ENCODE results near the gene TSPAN16. TPM values are rescaled to one million over a fixed set of nuclear protein-coding genes. Genes with fewer than 3 reads are reported as not detected.

Gene TSPAN16, protein sequence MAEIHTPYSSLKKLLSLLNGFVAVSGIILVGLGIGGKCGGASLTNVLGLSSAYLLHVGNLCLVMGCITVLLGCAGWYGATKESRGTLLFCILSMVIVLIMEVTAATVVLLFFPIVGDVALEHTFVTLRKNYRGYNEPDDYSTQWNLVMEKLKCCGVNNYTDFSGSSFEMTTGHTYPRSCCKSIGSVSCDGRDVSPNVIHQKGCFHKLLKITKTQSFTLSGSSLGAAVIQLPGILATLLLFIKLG
- total RNA-seq, result not detected in 2 replicates

DNA sequence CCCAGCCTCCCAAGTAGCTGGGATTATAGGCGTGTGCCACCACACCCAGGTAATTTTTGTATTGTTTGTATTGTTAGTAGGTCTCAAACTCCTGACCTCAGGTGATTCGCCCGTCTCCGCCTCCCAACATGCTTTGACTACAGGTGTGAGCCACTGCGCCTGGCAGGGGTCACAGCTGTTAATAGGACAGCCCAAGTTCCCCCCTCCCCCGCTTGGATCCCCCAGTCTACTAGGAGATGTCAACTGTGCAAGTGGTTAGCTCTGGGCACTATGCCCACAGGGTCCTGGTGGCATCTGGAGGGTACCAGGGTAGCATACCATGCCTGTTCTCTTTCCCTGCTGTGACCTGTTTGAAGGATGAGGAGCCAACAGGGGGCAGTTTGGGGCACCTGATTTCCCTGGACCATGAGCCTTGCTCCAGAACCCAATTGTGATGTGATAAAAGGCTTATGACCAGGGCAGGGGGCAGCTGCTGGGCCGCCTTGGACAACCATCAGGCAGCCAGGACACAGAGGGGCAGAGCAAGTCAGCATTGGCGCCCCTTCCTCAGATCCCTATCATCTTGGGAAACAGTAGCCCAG, at the start of gene TSPAN16:
Gene TSPAN16, plus strand, starts transcription at position 496 of the 581 bp plus-strand sequence. CDS start 138 bp downstream, outside the sequence.

DNA sequence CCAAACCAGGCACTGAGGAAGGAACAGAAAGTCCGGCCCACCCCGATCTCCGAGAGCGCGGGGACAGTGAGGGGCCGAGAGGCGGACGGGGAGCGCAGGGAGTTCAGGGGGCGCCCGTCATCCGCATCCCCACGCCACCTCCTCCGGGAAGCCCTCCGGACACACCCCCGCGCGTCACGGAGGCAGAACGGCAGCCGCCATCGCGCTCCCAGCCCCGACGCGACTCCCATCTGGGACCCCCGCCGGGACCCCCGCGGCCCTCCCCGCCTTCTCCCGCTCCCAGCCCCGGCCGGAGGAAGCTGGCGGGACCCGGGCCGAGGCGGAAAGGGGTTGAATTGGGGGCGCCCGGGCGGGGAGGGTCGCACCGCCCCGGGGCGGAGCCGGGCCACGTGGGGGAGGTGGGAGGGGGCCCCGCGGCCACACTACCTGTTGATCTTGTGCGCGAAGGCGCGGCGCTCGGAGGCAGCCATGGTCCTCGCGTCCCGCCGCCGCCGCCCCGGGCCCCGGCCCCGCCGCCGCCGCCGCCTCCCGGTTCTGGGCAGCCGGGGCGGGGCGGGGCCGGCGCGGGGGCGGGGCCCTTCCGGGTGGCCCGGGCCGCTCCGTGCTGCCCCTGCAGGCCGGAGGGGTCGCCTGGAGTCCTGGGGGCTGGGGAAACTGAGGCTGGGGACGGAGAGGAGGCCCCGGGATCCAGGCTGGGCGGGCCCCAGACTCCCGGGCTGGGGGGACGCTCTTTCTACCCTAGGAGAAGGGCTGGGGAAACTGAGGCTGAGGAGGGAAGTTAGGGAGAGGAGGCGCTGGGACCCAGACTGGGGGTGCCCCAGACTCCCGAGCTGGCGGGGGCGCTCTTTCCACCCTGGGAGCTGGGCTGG, 33.8 kb upstream of the TSPAN16 start, which contains the start of gene DOCK6:
Gene DOCK6, minus strand, starts transcription at position 554 of the 869 bp plus-strand sequence. Its CDS starts 84 bp downstream, at position 470.

DNA sequence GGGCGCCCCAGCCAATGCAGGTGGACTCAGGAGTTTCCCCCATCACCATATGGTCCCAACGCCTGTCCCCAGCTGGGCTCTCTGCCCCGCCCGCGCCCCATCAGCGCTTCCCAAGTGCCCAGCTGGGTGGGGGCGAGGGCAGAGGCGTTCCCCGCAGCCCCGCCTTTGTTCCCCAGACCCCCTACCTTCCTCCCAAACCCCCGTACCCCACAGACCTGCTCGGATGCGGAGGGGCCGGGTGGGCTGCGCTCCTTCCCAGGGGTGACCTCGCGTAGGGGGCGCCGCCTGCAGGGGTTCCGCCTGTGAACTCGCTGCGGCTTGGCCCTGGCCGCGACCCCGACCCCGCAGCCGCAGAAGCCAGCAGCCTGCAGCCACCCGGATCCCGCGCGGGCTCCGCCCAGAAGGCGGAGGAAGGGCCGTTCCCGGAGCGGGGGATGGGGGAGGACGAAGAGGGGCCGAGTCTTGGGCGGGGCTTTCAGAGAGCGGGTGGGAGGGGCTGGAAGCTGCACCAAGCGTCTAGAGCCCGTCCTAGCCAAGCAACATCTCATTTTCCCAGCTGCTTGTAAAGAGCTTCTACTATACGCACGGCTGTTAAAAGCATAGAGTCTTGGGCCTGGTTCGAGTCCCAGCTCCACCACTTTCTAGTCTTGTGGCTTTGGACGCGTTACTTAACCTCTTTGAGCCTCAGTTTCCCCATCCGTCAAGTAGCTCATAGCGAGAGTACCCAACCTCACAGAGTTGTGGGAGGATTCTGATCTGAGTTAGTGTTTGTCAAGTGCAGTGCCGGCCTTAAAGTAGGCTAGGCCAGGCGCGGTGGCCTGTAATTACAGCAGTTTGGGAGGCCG, 43.5 kb downstream of the TSPAN16 start, which contains the start of gene RAB3D:
Gene RAB3D, minus strand, starts transcription at position 404 of the 845 bp plus-strand sequence. CDS start 2,258 bp downstream, outside the sequence.

DNA sequence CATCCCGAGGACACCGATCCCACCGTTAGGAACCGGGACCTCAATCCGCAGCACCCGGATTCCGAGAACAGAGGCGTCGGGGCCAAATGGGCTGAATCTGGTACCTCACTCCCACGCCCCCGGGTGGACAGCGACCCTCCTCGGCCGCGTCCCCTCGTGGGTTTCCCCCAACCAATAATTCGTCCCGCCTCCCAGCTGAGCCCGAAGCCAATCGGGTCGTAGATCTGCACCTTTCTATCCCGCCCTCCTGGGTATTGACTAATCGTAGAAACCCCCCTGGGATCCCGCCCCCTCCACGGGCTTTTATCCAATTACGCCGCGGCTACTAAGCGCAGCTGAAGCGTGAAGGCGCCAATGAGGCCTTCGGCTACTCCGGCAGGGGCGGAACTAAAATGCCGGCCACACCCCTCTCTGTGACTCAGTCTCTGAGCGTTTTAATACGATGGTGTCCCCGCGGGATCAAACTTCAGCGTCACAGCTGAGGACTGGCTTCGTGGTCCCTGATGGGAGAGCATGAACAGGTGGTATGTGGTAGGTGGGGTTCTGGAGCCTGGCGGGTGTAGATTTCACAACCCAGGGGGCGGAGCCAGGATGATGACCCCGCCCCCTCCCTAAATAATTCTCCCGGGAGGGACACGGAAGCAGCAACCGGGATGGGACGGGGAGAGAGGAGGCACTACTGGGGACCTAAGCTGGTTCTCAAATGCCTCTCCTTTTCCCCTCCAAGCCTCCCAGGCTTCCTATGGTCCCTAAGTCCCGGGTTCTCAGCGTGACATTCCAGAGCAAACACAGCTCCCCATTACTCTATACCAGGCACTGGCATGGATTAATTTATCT, 50.4 kb downstream of the TSPAN16 start, which contains the start of the genes CCDC159 and TMEM205:
Gene CCDC159, plus strand, starts transcription at position 416 of the 837 bp plus-strand sequence. Its CDS starts 88 bp downstream, at position 504.
Gene TMEM205, minus strand, starts transcription at position 165 of the 837 bp plus-strand sequence. CDS start 649 bp downstream, outside the sequence.

DNA sequence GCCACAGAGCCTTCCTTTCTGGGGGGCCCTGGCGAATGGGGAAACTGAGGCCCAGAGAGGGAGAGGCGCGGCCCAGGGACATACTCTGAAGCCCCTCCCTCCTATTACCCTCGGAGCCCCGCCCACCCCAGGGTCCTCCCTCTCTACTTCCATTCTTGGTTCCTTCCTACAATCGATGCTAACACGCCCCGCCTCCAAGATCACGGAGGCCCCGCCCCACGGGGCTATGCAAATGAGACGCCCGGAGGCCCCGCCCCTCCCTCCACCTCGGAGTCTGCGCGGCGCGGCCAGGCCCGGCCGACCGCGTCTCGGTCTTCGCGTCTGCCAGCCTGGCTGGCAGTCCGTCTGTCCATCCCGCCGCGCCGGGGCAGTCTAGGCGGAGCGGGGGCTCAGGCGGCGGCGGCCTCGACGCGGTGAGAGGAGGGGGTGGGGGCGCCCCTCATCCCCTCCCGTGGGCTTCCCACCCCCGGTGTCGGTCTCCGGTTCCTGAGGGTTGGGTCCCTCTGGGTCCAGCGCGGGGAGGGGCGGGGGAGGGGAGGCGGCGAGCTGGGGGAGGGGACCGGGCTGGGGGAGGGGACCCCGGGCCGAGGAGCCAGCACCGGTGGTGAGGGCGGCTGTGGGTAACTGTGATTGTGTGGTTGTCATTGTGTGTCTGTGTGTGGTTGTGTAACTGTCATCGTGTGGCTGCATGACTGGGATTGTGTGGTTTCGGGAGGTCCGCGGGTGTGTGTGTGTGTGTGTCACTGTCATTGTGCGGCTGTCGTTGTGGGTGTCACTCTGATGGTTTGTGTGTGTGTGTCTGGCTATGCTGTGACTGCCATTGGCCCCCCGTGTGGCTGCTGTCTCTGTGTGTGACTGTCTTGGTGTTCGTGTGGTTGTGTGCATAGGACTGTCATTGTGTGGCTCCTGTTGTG, 59.5 kb downstream of the TSPAN16 start, which contains the start of gene PLPPR2:
Gene PLPPR2, plus strand, starts transcription at position 273 of the 914 bp plus-strand sequence. CDS start 2,242 bp downstream, outside the sequence.

Other genes starting within 250 kb of the TSPAN16 start
- gene LDLR, start 206.7 kb upstream of the TSPAN16 start, total RNA-seq, result 88.3 and 108 TPM in 2 replicates
- 45.8 and 63.1 TPM in 2 replicates for gene SPC24, start 140.4 kb upstream of the TSPAN16 start, total RNA-seq
- gene KANK2, start 98.6 kb upstream of the TSPAN16 start, total RNA-seq, result 28.7 and 125 TPM in 2 replicates
- not detected in 2 replicates for gene ANGPTL8, start 56.5 kb upstream of the TSPAN16 start, total RNA-seq
- 73.3 and 155 TPM in 2 replicates for gene DOCK6, start 33.6 kb upstream of the TSPAN16 start, total RNA-seq
- 37.6 and 82.1 TPM in 2 replicates for gene RAB3D, start 43.5 kb downstream of the TSPAN16 start, total RNA-seq
- 64.3 and 79.8 TPM in 2 replicates for gene TMEM205, start 50.1 kb downstream of the TSPAN16 start, total RNA-seq
- 6.6 and 9.6 TPM in 2 replicates for gene CCDC159, start 50.4 kb downstream of the TSPAN16 start, total RNA-seq
- gene PLPPR2, start 59.3 kb downstream of the TSPAN16 start, total RNA-seq, result 3.4 and 10.8 TPM in 2 replicates
- gene SWSAP1, start 78.5 kb downstream of the TSPAN16 start, total RNA-seq, result 0.57 and 1.1 TPM in 2 replicates
- gene EPOR, start 88.2 kb downstream of the TSPAN16 start, total RNA-seq, result 5.7 and 5.8 TPM in 2 replicates
- 0.16 and 2.9 TPM in 2 replicates for gene RGL3, start 123.2 kb downstream of the TSPAN16 start, total RNA-seq
- gene ODAD3, start 139.0 kb downstream of the TSPAN16 start, total RNA-seq, result under 0.01 and 0.13 TPM in 2 replicates
- gene PRKCSH, start 139.5 kb downstream of the TSPAN16 start, total RNA-seq, result 102 and 189 TPM in 2 replicates
- gene ELAVL3, start 184.9 kb downstream of the TSPAN16 start, total RNA-seq, result not detected in 2 replicates
- 3.6 and 5.8 TPM in 2 replicates for gene ZNF653, start 209.7 kb downstream of the TSPAN16 start, total RNA-seq
- 25.8 and 32.9 TPM in 2 replicates for gene ECSIT, start 233.0 kb downstream of the TSPAN16 start, total RNA-seq
- gene CNN1, start 242.7 kb downstream of the TSPAN16 start, total RNA-seq, result 0.63 and 1.9 TPM in 2 replicates